GM12892 (cell line): Measurements from ENCODE around the gene ARRDC1.
A peak's percentile ranks its signal among the peaks of the same experiment; 100 is the strongest.

Source experiments
- POLR2A ChIP-seq: IDR thresholded peaks from 2 replicates; pipeline ENCODE4 v1.6.1; 2011; ENCODE audit warnings: low read depth, low read length, control low read depth
- POLR2AphosphoS5 ChIP-seq: IDR thresholded peaks from 2 replicates; pipeline ENCODE4 v1.6.1; 2011; ENCODE audit warnings: low read depth, low read length, control low read depth
- TAF1 ChIP-seq: IDR thresholded peaks from 2 replicates; pipeline ENCODE4 v1.6.1; 2011; ENCODE audit warnings: low read depth, mild to moderate bottlenecking, control low read depth, low read length, borderline replicate concordance

DNA sequence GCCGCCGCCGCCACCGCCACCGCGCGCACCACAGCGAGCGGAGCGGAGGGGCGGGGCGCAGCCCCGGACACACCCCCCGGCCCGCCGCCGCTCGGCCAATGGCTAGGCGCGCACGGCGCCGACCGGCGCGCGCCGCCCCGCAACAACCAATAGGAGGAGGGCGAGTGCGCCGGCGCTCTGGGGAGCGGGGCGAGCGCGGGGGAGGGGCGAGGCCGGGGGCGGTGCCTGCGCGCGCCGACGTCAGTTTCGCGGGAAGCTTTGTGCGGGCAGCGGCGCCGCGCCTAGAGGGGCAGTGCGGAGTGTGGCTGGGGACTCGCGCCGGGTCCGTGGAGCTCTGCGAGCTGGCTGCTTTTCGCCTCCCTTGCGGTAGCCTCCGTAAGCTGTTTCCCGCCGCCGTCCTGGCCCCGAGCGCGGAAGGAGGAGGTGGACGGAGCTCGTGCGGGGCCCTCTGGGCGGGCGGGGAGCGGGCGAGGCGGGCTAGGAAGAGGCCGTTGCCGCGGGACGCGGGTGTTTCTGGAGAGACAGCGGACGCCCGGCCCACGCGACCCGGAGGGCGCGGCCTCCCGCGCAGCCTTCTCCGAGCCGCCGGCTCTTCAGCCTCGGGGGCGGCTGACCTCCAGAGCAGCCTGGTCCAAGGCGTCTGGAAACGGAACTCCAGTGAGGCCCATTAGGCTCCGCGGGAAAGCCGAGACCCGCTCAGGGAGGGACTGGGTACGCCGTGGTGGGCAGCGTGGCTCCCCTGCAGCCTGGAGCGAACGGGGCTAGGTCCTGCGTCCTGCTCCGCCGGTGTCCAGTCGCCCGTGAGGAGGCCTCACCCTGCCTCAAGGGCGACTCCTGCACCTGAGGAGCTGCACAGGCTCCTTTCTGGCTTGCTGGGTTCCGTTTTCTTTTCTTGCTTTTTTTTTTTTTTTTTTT is 14.8 kb upstream of the ARRDC1 start, which contains the start of gene ZMYND19:
- TF ChIP-seq POLR2A (peak; percentile 67; the same call in 1 of the 2 replicates), POLR2AphosphoS5 (no peak), TAF1 (no peak)
